ENCODE data around the gene ATXN3.

Gene ATXN3

GRCh38 chr14:92121670-92122350 is 15.4 kb upstream of the ATXN3 start, which contains the start of the genes CPSF2 and NDUFB1:
CPSF2 (plus strand) TSS chr14:92121969; CDS start chr14:92130985, 9,016 bp downstream.
NDUFB1 (minus strand) TSS chr14:92121706; CDS start chr14:92117637, 4,069 bp downstream.
- TF ChIP-seq CTCF (IDR thresholded peaks at IDR 0.05; ENCODE audit: low read depth, low read length, poor library complexity, severe bottlenecking) (no peak), EZH2phosphoT487 (IDR thresholded peaks at IDR 0.05; ENCODE audit: borderline replicate concordance, low read length) (no peak)
- Histone ChIP-seq H3K4me2 (ENCODE audit: low read length) (peak within 1 kb of the TSS; percentile 80), H3K4me1 (ENCODE audit: control insufficient read depth, low read length) (peaks cover 32% of the 10 kb centered on the region), H3K36me3 (ENCODE audit: control insufficient read depth, low read length) (peaks cover 82% of the 10 kb centered on the region), H4K20me1 (ENCODE audit: control insufficient read depth, insufficient read depth, low read depth, low read length) (0 out of 2 replicates have a peak, but pooled peaks cover 1% of the 10 kb centered on the region), H3K9me3 (ENCODE audit: control insufficient read depth, insufficient read depth, low read length) (no peaks in the 10 kb centered on the region), H3F3A (ENCODE audit: control insufficient read depth, insufficient read depth) (no peaks in the 10 kb centered on the region), H3K4me3 (ENCODE audit: low read length) (peak within 1 kb of the TSS; percentile 98), H3K27ac (ENCODE audit: low read depth, low read length) (peak within 1 kb of the TSS; percentile 60), H3K27me3 (ENCODE audit: control insufficient read depth, low read length) (no peaks in the 10 kb centered on the region), H3K9me2 (replicated peaks; ENCODE audit: control insufficient read depth, low read length) (no peaks in the 10 kb centered on the region), H3K79me2 (ENCODE audit: control insufficient read depth, low read length) (peaks cover 80% of the 10 kb centered on the region)

- Histone ChIP-seq H3K9me3 (ENCODE audit: control insufficient read depth, insufficient read depth, low read length) (no peaks in the 10 kb centered on the region), H3K4me1 (ENCODE audit: control insufficient read depth, low read length) (peaks cover 32% of the 10 kb centered on the region), H3K4me3 (ENCODE audit: low read length) (peak overlapping the region; percentile 98), H4K20me1 (ENCODE audit: control insufficient read depth, insufficient read depth, low read depth, low read length) (0 out of 2 replicates have a peak, but pooled peaks cover 2% of the 10 kb centered on the region), H3K36me3 (ENCODE audit: control insufficient read depth, low read length) (peaks cover 79% of the 10 kb centered on the region), H3K27me3 (ENCODE audit: control insufficient read depth, low read length) (no peaks in the 10 kb centered on the region), H3K9me2 (replicated peaks; ENCODE audit: control insufficient read depth, low read length) (no peaks in the 10 kb centered on the region), H3K27ac (ENCODE audit: low read depth, low read length) (peak overlapping the region; percentile 60), H3F3A (ENCODE audit: control insufficient read depth, insufficient read depth) (no peaks in the 10 kb centered on the region), H3K79me2 (ENCODE audit: control insufficient read depth, low read length) (peaks cover 75% of the 10 kb centered on the region), H3K4me2 (ENCODE audit: low read length) (peak overlapping the region; percentile 80)
- TF ChIP-seq CTCF (IDR thresholded peaks at IDR 0.05; ENCODE audit: low read depth, low read length, poor library complexity, severe bottlenecking): no peak
- no peak for TF ChIP-seq EZH2phosphoT487 (IDR thresholded peaks at IDR 0.05; ENCODE audit: borderline replicate concordance, low read length)
Observed at GRCh38 chr14:92121207-92121669, 14.9 kb upstream of the ATXN3 start.

GRCh38 chr14:92109490-92109889 is 3.1 kb upstream of the ATXN3 start:
- Histone ChIP-seq H3F3A (ENCODE audit: control insufficient read depth, insufficient read depth) (peaks cover 18% of the 10 kb centered on the region), H3K79me2 (ENCODE audit: control insufficient read depth, low read length) (peaks cover 18% of the 10 kb centered on the region), H3K36me3 (ENCODE audit: control insufficient read depth, low read length) (no peaks in the 10 kb centered on the region), H3K4me1 (ENCODE audit: control insufficient read depth, low read length) (peaks cover 36% of the 10 kb centered on the region), H3K9me3 (ENCODE audit: control insufficient read depth, insufficient read depth, low read length) (no peaks in the 10 kb centered on the region), H3K4me3 (ENCODE audit: low read length) (no peak overlapping the region), H3K27ac (ENCODE audit: low read depth, low read length) (no peak overlapping the region), H3K27me3 (ENCODE audit: control insufficient read depth, low read length) (no peaks in the 10 kb centered on the region), H4K20me1 (ENCODE audit: control insufficient read depth, insufficient read depth, low read depth, low read length) (no peaks in the 10 kb centered on the region), H3K9me2 (replicated peaks; ENCODE audit: control insufficient read depth, low read length) (no peaks in the 10 kb centered on the region), H3K4me2 (ENCODE audit: low read length) (peak overlapping the region; percentile 83)
- TF ChIP-seq EZH2phosphoT487 (IDR thresholded peaks at IDR 0.05; ENCODE audit: borderline replicate concordance, low read length) (no peak), CTCF (IDR thresholded peaks at IDR 0.05; ENCODE audit: low read depth, low read length, poor library complexity, severe bottlenecking) (no peak)

Data from DOHH2 (cell line).